DMS 273 (cell line): ENCODE measurements around the gene DOK5.
A peak's percentile ranks its signal among the peaks of the same experiment; 100 is the strongest.

Source experiments
- DNase-seq: peaks from one replicate; lab custom pipeline; 2025; ENCODE audit not compliant: unreplicated experiment; lab: John Stamatoyannopoulos, UW

Gene DOK5

GRCh38 chr20:54555150-54555549 lies 79.8 kb downstream of the DOK5 start:
- no peak for DNase-seq

GRCh38 chr20:54556406-54556805 lies 81.0 kb downstream of the DOK5 start:
- DNase-seq: no peak

GRCh38 chr20:54557806-54558590 lies 82.6 kb downstream of the DOK5 start:
- DNase-seq: no peak

GRCh38 chr20:54559890-54560289 lies 84.5 kb downstream of the DOK5 start:
- DNase-seq: no peak

GRCh38 chr20:54560357-54560756 lies 85.0 kb downstream of the DOK5 start:
- DNase-seq: no peak

GRCh38 chr20:54565255-54565654 lies 89.9 kb downstream of the DOK5 start:
- no peak for DNase-seq

GRCh38 chr20:54566031-54566688 lies 90.8 kb downstream of the DOK5 start:
- no peak for DNase-seq

- no peak for DNase-seq
Measured at GRCh38 chr20:54570561-54570960, 95.2 kb downstream of the DOK5 start.

GRCh38 chr20:54572665-54573435 lies 97.5 kb downstream of the DOK5 start:
- no peak for DNase-seq

- peak; percentile 70 for DNase-seq
Measured at GRCh38 chr20:54573838-54574237, 98.4 kb downstream of the DOK5 start.

- DNase-seq: no peak
Measured at GRCh38 chr20:54576518-54576917, 101.1 kb downstream of the DOK5 start.

- no peak for DNase-seq
Measured at GRCh38 chr20:54577637-54578036, 102.2 kb downstream of the DOK5 start.

- DNase-seq: no peak
Measured at GRCh38 chr20:54585217-54585616, 109.8 kb downstream of the DOK5 start.

- DNase-seq: no peak
Measured at GRCh38 chr20:54587408-54587807, 112.0 kb downstream of the DOK5 start.

- no peak for DNase-seq
Measured at GRCh38 chr20:54589402-54590030, 114.1 kb downstream of the DOK5 start.

- DNase-seq: no peak
Measured at GRCh38 chr20:54590856-54591255, 115.5 kb downstream of the DOK5 start.

GRCh38 chr20:54596651-54597050 lies 121.3 kb downstream of the DOK5 start:
- DNase-seq: no peak

GRCh38 chr20:54598352-54598751 lies 123.0 kb downstream of the DOK5 start:
- no peak for DNase-seq

- no peak for DNase-seq
Measured at GRCh38 chr20:54600634-54601033, 125.2 kb downstream of the DOK5 start.

GRCh38 chr20:54601831-54602515 lies 126.6 kb downstream of the DOK5 start:
- no peak for DNase-seq

GRCh38 chr20:54605319-54605718 lies 129.9 kb downstream of the DOK5 start:
- DNase-seq: no peak
